ENCODE data around the gene CCDC197. TPM values are rescaled to one million over a fixed set of nuclear protein-coding genes. Genes with fewer than 3 reads are reported as not detected.

Gene CCDC197
- total RNA-seq, 1 donor = not detected

DNA sequence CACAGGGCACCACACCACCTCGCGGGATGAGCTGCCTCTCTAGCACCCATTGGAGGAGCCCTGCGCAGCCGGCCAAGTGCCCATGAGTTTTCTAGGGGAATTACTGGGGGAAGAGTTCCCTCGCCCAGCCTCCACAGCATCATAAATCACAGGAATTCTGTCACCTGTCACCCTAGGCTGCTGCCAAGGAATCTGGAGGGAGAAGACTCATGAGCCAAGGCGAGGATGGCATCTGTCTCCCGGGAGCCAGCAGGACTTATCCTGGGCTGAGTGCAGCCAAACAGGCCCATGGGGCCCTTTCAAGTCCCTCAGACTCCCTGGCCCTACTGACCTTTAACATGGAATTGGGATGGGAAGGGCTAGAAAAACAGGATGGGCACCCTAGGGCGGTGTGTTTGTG lies 21.2 kb downstream of the CCDC197 start:
- no peak for DNase-seq (ENCODE audit: low read depth)
- TF ChIP-seq, protein P1, sequence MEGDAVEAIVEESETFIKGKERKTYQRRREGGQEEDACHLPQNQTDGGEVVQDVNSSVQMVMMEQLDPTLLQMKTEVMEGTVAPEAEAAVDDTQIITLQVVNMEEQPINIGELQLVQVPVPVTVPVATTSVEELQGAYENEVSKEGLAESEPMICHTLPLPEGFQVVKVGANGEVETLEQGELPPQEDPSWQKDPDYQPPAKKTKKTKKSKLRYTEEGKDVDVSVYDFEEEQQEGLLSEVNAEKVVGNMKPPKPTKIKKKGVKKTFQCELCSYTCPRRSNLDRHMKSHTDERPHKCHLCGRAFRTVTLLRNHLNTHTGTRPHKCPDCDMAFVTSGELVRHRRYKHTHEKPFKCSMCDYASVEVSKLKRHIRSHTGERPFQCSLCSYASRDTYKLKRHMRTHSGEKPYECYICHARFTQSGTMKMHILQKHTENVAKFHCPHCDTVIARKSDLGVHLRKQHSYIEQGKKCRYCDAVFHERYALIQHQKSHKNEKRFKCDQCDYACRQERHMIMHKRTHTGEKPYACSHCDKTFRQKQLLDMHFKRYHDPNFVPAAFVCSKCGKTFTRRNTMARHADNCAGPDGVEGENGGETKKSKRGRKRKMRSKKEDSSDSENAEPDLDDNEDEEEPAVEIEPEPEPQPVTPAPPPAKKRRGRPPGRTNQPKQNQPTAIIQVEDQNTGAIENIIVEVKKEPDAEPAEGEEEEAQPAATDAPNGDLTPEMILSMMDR (IDR thresholded peaks at IDR 0.05; ENCODE audit: insufficient read depth, low read length) = no peak
- no peak overlapping the region for H3K4me3 ChIP-seq (ENCODE audit: low read depth, low read length)

DNA sequence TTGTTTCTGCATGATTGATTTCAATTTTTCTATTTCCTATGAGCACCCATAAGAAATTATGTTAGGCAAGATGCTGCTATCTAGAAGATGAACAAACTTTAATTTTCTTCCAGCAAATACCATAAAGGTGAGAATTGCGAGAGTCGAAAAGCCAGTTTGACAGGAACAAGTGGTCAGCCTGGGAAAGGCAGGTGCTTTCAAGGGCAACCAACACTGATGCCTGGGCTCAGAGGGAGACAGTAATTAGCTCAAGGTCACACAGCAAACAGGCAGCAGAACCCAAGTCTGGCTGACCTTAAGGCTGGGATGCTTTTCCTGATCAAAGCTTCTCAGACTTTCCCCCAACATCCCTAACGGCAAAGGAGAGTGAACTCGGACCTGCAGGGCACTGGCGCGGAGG lies 22.2 kb downstream of the CCDC197 start:
- no peak overlapping the region for H3K4me3 ChIP-seq (ENCODE audit: low read depth, low read length)
- TF ChIP-seq, protein P1 (IDR thresholded peaks at IDR 0.05; ENCODE audit: insufficient read depth, low read length) = no peak
- no peak for DNase-seq (ENCODE audit: low read depth)

DNA sequence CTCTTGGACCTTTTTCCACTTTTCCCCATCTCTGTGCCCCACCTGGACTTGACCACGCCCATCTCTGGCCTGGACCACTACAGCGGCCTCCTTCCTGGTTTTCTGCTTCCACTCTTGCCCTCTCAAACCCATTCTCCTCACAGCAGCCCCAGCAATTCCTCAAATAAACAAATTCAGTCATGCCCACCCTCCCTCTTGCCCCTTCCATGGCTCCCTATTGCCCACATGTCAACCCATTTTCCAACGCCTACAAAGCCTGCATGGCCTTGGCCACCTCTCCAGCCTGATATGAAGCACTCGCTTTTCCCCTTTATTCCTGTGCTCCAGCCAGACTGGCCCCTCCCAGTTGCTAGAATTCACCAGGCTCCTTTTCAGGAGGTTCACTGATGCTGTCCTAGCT lies 23.2 kb downstream of the CCDC197 start:
- TF ChIP-seq, protein P1 (IDR thresholded peaks at IDR 0.05; ENCODE audit: insufficient read depth, low read length) = no peak
- DNase-seq (ENCODE audit: low read depth) = no peak

DNA sequence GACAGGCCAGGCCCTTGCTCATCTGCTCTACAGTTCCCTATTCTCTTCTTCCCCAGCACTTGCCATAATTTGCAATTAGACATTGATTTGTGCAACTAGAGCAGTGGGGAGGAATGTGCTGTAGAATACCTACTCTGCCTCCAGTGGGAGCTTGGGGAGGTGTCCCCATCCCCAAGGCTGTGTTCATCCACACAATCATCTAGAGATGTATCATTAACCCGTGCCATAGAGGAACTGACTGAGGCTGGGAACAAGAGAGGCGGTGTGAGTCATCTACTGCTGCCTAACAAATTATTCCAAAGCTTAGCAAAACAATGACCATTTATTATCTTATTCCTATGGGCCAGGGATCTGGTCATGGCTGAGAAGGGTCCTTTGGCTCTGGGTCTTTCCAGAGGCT lies 23.9 kb downstream of the CCDC197 start:
- TF ChIP-seq, protein P1 (IDR thresholded peaks at IDR 0.05; ENCODE audit: insufficient read depth, low read length) = no peak
- DNase-seq (ENCODE audit: low read depth) = peak; percentile 29
- H3K4me3 ChIP-seq (ENCODE audit: low read depth, low read length) = no peak overlapping the region

More for the DNA sequence above, 23.2 kb downstream of the CCDC197 start:
- no peak overlapping the region for H3K4me3 ChIP-seq (ENCODE audit: low read depth, low read length)

GRCh38 chr14:94021416-94022157 lies 24.5 kb downstream of the CCDC197 start:
- DNase-seq (ENCODE audit: low read depth) = no peak
- H3K4me3 ChIP-seq (ENCODE audit: low read depth, low read length) = no peak overlapping the region
- TF ChIP-seq, protein P1 (IDR thresholded peaks at IDR 0.05; ENCODE audit: insufficient read depth, low read length) = no peak

DNA sequence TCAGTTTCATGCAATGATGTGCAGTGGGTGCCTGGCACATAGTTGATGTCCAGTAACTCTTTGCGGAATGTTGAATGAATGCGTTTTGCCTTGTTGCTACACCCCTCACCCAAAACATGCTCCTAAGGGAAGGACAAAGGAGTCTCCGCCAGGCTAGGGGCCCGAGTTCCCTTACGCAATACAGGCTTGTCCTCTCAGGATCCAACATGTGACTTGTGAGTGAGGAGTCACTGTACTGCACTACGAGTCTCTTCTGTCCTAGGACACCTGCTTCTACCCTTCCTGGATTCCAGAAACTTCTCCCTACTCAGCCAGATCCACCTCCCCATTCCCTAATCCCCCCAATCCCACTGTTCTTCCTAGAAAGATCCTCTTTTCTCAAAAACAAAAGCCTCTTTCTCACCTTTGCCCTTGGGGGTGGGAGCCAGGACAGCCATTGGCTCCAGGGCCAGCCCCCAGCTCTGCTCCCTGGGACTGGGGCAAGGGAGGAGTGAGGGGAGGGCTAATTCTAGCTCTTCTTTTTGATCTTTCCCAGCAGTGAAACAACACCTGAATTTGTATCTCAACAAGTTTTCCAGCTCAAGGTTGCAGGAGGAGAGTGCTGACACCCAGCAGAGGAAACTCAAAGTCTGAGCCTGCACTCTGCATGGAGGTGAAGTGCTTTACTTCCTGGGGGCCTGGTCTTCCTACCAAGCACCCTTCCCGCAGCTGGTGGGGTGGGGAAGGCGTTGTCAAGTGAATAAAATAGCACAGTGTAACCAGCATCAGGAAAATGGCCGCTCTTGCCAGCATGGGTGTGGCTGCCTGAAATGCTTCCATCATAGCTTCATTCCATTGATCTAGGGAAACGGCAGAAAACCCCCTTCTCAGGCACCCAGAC lies 25.7 kb downstream of the CCDC197 start:
- no peak overlapping the region for H3K4me3 ChIP-seq (ENCODE audit: low read depth, low read length)
- no peak for DNase-seq (ENCODE audit: low read depth)
- TF ChIP-seq, protein P1 (IDR thresholded peaks at IDR 0.05; ENCODE audit: insufficient read depth, low read length) = no peak

All from fibroblast of the aortic adventitia (primary cell).